ENCODE measurements around the gene AGFG2.

DNA sequence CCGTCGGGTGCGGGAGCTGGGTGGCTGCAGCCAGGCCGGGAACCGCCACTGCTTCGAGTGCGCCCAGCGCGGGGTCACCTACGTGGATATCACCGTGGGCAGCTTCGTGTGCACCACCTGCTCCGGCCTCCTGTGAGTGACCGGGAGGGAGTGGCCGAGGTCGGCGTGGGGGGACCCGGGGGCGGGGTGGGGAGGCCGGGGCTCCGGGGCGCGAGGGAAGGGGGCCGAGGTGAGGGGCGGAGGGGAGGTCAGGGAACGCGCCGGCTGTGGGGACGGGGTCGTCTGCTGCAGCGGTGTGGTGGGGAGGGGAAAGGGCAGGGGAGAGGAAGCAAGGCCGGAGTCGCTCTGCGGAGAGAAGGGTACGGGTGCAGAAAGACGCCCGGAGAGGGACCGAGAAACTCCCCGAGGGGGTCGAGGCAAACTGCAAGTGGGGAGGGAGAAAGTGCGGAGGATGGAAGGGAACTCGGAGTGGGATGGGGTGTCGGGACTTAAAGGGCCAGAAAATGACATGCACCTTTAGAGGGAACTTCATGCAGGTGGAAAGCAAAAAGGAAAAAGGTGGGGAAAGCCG is 518 bp downstream of the AGFG2 start:
- TF ChIP-seq, protein P1, sequence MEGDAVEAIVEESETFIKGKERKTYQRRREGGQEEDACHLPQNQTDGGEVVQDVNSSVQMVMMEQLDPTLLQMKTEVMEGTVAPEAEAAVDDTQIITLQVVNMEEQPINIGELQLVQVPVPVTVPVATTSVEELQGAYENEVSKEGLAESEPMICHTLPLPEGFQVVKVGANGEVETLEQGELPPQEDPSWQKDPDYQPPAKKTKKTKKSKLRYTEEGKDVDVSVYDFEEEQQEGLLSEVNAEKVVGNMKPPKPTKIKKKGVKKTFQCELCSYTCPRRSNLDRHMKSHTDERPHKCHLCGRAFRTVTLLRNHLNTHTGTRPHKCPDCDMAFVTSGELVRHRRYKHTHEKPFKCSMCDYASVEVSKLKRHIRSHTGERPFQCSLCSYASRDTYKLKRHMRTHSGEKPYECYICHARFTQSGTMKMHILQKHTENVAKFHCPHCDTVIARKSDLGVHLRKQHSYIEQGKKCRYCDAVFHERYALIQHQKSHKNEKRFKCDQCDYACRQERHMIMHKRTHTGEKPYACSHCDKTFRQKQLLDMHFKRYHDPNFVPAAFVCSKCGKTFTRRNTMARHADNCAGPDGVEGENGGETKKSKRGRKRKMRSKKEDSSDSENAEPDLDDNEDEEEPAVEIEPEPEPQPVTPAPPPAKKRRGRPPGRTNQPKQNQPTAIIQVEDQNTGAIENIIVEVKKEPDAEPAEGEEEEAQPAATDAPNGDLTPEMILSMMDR (IDR thresholded peaks at IDR 0.05): no peak
- TF ChIP-seq POLR2AphosphoS5 (IDR thresholded peaks at IDR 0.05) (no peak), POLR2A (IDR thresholded peaks at IDR 0.05) (no peak)

Measured in prostate gland (tissue), 2 donors.